T-helper 2 cell (primary cell): ENCODE data around the gene SLC2A11.

Experiments
- DNase-seq, 5 experiments: peaks; one replicate each; pipeline versions ENCODE4 v3.0.0 to v3.0.0-alpha.2; 2012 to 2022
- total RNA-seq, 2 donors: gene quantifications; one replicate each; lab custom pipeline; 2026; lab: John Stamatoyannopoulos, UW

SLC2A11 gene, protein sequence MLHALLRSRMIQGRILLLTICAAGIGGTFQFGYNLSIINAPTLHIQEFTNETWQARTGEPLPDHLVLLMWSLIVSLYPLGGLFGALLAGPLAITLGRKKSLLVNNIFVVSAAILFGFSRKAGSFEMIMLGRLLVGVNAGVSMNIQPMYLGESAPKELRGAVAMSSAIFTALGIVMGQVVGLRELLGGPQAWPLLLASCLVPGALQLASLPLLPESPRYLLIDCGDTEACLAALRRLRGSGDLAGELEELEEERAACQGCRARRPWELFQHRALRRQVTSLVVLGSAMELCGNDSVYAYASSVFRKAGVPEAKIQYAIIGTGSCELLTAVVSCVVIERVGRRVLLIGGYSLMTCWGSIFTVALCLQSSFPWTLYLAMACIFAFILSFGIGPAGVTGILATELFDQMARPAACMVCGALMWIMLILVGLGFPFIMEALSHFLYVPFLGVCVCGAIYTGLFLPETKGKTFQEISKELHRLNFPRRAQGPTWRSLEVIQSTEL
- 5.3 to 6.4 reads per million in 2 donors for total RNA-seq

DNA sequence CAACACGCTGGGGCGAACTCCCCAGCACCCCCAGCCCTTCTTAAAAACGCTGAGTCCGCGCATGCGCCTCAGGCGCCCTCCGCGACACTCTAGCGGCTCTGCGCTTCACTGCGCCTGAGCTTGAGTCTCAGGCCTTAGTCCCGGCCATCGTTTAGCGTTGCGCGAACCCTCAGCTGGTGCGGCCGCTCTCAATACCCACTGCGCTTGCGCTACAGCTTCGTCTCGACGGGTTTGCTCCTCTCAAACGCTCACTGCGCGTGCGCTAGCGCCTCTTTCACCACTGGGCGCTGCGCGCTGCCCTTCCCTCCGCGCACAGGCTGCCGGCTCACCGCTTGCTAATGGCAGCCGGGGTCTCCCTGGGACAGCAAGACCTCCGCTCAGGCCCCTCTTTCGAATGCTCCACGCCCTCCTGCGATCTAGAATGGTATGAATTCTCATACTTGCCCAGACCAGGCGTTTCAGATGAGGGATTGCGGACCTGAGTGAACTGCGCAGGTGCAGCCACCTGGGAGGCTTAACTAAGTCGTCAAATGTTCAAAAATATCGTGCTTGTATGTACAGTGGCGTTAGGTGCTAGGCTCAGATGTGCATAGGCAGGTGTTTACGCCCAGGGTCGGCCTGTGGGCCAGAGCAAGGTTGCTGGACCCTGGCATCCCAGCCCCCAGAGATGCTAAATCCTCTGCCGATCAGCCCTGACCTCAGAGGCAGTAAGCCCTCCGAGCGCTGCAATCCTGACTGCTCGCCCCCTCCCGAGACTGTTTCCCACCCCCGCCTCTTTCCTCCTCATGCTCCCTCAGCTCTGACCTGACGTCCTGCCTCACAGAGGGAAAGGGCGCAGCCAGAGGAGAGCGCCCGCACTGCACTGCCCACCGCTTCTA, at the start of gene SLC2A11:
Gene SLC2A11, plus strand, starts transcription at position 270 of the 878 bp plus-strand sequence. Its CDS starts 125 bp downstream, at position 395.
- peak; percentile 83 to 96 (median 90) for DNase-seq

GRCh38 chr22:23812378-23812777, 45.3 kb upstream of the SLC2A11 start:
- DNase-seq, result no peak

DNA sequence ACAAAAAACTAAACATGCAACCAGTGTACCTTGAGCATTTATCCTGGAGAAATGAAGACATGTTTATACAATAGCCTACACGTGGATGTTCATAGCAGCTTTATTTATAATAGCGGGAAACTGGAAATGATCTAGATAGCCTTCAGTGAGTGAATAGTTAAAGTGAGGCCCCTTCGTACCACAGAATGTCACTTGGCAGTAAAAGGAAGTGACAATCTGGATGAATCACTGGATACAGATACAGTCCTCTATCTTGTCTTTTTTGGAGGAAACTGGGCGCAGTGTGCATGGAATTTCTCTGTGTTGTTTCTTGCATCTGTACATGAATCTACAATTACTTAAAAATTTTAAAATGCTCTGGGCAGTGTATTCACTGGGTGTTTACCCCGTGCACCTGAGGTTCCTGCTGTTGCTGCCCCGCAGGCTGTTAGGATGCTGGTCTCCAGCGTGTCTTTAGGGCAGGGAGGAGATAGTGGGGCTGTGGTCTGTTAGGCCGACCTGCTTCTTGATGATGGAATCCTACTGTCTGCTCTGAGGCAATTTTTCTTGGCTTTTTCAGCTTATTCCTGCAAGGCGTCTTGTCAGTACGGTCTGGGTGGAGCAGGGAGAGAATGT, 42.0 kb upstream of the SLC2A11 start:
- DNase-seq, result no peak

DNA sequence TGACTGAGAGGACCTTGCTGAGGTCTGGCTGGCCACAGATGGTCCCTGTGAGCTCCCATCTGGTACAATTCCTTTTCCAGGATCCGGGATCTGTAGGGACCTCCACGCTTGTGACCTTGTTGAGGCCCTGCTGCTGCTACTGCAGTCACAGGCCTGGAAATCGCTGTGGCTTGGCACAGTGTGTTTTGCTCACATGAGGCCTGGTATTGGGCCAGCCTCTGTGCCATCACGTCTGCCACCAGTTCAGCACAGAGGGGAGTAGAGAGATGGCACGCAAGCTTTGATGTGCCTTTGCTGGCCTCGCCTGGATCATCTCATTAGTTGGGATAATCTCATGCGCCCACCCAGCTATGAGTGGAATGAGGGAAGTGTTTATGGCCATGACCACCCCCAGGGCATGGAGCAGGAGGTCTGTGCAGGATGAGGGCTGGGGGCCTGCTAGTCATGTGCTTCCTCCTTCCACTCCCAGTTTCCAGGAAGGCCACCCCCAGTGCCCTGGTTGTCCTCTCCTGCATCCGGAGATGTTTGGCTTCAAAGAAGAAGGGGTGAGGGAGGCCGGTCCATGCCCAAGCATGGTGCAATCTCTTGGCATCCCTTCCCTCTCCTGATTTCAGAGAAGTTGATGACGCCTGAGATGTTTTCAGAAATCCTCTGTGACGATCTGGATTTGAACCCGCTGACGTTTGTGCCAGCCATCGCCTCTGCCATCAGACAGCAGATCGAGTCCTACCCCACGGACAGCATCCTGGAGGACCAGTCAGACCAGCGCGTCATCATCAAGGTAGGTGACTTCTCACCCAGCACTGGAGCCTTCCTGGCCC, 41.3 kb upstream of the SLC2A11 start:
- DNase-seq, result no peak

GRCh38 chr22:23817146-23817545, 40.5 kb upstream of the SLC2A11 start:
- no peak for DNase-seq

DNA sequence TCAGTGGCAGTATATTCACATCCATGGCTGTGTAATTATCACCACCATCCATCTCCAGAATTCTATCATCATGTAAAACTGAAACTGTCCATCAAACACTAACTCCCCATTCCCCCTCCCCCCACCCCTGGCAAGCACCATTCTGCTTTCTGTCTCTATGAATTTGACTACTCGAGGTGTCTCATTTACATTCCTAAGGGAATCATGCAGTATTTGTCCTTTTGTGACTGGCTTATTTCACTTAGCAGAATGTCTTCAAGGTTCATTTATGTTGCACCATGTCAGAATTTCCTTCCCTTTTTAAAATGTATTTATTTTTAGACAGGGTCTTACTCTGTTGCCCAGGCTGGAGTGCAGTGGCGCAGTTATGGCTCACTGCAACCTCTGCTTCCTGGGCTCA, 39.1 kb upstream of the SLC2A11 start:
- DNase-seq, result peak in 1 of 5 experiments; percentile 42

- DNase-seq, result peak in 1 of 5 experiments; percentile 79
These were observed 36.9 kb upstream of the SLC2A11 start for GRCh38 chr22:23820748-23821211.

GRCh38 chr22:23822101-23822671, 35.5 kb upstream of the SLC2A11 start:
- no peak for DNase-seq

- no peak for DNase-seq
These were observed 34.3 kb upstream of the SLC2A11 start for GRCh38 chr22:23823331-23823791.

GRCh38 chr22:23824476-23825245, 33.0 kb upstream of the SLC2A11 start:
- DNase-seq, result no peak

DNA sequence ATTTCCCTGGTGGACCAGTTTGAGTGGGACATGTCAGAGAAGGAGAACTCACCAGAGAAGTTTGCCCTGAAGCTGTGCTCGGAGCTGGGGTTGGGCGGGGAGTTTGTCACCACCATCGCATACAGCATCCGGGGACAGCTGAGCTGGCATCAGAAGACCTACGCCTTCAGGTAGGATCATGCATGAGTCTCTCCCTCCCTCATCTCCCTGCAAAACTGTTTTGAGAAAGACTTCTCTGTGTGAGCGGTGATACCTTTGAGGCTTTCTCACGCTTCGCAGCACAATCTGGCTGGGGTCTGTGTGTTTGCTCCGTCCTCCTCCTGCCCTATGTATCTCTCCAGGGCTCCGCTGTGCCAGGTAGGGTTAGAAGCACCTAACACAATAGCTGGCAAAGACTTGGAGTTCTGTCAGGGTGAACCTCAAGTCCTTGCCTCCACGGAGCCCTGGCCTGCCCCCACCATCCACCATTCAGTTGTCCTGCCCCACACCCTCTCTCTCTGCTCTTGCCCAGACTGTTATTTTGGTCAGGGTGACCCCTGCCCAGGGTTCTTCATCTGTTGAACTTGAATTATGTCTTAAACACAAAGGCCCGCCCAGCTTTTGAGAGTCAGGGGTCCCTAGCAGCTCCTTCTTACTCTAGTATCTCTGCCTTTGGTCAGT, 32.3 kb upstream of the SLC2A11 start:
- DNase-seq, result no peak

DNA sequence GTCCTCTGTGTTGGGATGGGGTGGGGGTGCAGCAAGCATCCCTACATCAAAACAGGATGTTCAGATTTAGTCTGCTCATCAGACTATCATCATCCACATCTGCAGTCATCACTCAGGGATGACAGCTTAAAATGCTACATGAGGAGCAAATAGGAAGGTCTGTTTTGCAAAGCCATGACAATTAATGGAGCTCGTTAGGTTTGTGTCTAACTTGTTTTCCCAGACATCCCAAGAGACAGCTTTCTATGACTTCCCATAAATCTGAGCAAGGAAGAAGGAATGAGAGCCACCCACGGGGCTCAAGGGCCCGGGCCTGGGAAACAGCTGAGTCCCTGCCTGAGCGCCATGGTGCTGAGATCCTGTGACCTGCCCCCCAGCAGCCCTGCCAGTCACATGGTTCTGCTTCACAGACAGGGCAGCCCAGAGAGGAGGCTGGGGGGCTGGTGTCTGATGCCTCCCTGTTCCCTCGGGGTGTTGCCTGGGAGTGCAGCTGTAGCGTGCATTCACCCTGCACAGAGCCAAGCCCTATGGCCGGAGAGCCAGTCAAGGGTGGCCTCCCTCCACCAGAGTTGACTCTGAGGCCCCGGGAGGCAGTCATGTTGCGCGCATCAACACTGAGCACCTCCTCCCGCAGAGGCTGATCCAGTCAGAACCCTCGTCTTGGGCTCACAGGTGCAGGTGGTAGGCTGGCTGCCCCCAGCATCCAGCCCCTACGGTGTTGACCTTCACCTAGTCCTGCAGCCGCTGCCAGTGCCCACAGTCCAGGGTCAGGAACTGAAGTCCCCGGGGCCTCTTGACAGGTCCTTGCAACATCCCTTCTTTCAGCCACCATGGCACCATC, 30.9 kb upstream of the SLC2A11 start:
- peak in 1 of 5 experiments; percentile 49 for DNase-seq

DNA sequence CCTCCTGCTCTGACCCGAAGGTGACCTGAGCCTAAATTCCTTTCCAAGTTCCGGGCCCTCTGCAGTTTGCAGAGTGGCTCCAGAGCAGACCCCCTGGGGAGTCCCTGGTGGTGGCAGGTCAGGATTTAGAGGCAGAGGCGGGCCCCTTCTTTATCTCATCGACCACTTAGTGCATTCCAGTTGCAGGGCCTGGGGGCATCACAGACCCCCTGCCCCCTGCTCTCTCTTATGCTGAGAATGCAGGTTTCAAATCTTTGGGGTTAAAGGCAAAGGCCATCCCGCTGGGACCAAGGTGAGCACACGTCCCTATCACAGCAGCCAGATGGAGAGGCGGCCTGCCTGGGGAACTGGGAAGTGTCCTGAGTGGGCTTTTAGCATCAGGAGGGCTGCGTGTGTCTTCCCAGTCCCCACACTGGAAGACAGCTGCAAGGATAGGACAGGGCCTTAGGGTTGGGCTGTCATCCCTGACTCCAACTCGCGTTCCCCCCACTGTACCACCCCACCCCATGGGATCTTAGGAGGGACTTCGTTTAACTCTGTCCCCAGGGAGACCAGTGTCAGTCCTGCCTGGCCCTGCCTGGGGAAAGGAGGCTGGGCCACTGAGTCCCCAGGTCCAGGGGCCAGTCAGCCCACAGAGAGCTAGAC, 30.2 kb upstream of the SLC2A11 start:
- DNase-seq, result no peak

- no peak for DNase-seq
These were observed 28.6 kb upstream of the SLC2A11 start for GRCh38 chr22:23828800-23829680.

GRCh38 chr22:23829845-23830372, 27.8 kb upstream of the SLC2A11 start:
- no peak for DNase-seq

GRCh38 chr22:23831261-23831660, 26.4 kb upstream of the SLC2A11 start:
- DNase-seq, result no peak

GRCh38 chr22:23831781-23832180, 25.9 kb upstream of the SLC2A11 start:
- no peak for DNase-seq
